Placental pericyte (primary cell): ENCODE results near the gene MC4R. TPM values are rescaled to one million over a fixed set of nuclear protein-coding genes. Genes with fewer than 3 reads are reported as not detected.

Experiments used
- total RNA-seq: library from RNA; depleted of rRNA; stranded (reverse); fragments of >200 nt; gene quantifications from 2 replicates; pipeline ENCODE4 v1.2.3, GENCODE V29; 2012

MC4R gene
- not detected in 2 replicates for total RNA-seq

DNA sequence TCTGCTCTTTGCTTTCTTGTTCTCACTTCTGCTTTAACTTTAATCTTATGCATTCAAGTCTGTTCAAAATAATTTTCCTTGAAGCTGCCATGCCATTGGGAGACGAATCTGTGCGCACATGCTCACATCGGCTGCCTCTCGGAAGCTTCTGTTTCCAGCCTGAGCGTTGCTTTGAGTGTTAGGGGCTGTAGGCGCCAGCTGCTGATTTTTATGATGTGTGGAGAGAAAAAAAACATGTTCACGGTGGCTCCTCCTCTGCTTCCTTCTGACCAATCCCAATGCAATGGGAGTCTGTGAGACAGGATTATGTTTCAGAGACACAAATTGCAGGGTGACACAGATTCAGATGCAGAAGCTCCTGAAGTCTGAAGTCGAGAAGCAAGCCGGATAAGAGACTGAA is at the start of gene MC4R:
TSS of gene MC4R (minus strand) at position 180 of the 400 bp plus-strand sequence. CDS start 426 bp downstream, outside the sequence.

